HG03565 (cell line): ENCODE data around the gene RASSF6.
"Not testable (repeated sequence)": the region's sequence is repeated elsewhere in the genome, so short reads cannot be mapped to it uniquely, and the experiment has no call there.

ENCODE experiments used
- ATAC-seq: cut with Tn5 transposase; IDR thresholded peaks from one replicate; pipeline ENCODE4 v1.9.1; 2021; ENCODE audit warnings: mild to moderate bottlenecking, moderate library complexity; ENCODE audit not compliant: unreplicated experiment

Gene RASSF6

DNA sequence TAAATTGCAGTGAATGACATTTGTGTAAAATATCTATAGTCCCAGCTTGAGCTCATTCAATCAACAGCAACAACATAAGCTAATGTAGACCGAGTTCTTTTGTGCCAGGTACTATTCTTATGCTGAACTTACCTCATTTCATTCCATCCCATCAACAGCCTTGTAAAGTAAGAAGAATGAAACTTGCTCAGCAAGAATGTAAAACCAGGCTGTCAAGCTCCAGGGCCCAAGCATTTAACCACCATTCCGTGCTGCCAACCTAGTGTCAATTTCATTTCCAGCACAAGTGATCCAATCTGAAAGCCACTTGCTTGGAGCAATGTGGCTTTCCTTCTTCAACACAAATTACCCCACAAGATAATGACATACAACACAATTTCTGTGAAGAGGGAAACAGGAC, 36.6 kb downstream of the RASSF6 start:
- ATAC-seq: no peak

DNA sequence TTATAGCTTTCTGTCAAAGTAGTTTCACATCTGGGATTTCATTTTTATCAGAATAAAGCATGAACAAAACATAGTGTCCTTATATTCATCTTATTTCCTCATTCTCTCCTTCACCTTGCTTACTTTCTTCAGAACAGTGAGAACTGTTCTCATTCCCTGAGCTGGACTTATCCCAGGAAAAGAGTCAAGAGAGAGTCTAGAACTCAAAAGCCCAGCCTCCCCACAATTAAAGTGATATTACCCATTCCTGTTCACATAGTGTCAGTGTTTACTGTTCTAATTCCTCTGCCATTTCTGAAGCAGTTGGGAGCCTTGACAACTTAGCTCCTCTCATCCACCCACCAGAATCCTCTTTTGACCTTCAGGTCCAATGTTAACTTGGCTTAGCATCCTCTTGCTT, 42.9 kb downstream of the RASSF6 start:
- ATAC-seq: no peak

DNA sequence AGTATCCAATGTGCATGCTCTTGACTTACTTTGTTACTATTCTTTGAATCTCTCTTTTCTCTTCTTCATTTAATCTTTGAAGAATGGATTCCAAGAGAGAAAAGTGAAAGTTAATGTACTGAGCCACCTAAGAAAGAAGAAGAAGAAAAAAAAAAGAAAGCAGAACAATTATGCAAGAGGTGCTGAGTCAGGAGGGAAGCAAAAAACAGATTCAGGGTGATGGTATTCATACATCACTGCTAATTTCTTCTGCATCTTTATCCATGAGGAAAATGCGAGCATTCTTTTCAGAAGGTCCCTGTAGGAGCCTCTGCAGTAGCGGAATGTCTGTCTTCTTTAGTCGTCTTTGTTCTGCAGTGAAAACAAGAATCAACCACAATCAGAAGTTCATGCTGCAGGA, 43.9 kb downstream of the RASSF6 start:
- no peak for ATAC-seq

DNA sequence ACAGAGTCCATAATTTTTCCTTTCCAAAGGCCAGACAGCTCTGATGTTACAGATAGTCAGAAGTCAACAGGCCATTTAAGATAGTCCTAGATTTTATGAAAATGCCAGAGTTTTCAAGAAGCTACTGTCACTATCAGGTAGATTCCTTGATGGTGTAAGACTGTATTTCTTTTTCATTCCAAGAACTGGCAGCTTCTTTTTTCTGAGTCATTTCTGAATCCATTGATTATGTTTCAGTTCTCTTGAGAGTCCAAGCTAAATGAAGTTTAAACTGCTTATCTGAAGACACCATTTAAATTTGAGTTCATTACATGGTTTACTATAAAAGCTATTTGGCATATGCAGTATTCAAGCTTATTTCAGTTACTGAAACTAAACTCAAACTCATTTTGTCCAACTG, 44.6 kb downstream of the RASSF6 start:
- ATAC-seq: no peak

DNA sequence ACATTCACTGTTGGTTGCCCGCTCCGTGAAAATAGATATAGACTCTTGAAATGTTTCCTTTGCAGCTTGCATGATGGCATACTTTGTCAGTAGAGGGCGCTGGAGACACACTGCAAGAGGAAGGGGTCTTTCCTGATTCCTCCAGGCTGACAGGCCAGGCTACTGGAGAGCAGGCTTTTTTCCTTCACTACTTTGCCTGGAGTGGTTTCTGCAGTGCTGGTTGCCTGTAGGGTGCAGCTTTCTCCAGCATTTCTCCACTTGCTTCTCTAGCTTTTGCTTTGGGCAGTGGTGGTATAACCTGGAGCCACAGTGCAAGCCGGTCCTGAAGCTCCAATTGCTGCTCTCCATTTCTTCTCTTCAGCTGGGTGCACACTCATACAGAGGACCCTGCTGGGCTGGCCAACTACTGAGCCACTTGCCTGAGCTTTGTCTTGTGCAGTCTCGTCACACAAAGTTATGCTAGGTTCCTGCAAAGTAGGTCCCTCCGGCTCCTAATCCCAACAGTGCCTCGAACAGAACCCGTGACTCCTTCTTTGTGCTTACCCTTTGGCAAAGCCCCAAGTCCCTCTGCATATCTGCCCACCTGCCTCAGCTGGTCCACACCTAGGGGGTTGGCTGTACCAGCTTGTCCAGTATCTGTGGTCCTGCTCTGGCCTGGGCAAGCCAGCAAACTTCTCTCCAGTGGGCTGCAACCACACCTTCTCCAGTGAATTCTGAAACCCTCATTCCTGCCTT, 46.3 kb downstream of the RASSF6 start:
- peak; percentile 76 for ATAC-seq

DNA sequence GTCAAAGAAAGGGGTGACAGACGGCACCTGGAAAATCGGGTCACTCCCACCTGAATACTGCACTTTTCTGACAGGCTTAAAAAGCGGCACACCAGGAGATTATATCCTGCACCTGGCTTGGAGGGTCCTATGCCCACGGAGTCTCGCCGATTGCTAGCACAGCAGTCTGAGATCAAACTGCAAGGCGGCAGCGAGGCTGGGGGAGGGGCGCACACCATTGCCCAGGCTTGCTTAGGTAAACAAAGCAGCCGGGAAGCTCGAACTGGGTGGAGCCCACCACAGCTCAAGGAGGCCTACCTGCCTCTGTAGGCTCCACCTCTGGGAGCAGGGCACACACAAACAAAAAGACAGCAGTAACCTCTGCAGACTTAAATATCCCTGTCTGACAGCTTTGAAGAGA, 69.4 kb downstream of the RASSF6 start:
- ATAC-seq: not testable (repeated sequence)

DNA sequence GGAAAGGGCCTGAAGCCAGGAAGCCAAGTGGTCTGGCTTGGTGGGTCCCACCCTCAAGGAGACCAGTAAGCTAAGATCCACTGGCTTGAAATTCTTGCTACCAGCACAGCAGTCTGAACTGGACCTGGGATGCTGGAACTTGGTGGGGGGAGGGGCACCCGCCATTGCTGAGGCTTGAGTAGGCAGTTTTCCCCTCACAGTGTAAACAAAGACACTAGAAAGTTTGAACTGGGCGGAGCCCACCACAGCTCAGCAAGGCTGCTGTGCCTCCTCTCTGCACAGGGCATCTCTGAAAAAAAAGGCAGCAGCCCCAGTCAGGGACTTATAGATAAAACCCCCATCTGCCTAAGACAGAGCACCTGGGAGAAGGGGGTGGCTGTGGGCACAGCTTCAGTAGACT, 75.6 kb downstream of the RASSF6 start:
- no peak for ATAC-seq

DNA sequence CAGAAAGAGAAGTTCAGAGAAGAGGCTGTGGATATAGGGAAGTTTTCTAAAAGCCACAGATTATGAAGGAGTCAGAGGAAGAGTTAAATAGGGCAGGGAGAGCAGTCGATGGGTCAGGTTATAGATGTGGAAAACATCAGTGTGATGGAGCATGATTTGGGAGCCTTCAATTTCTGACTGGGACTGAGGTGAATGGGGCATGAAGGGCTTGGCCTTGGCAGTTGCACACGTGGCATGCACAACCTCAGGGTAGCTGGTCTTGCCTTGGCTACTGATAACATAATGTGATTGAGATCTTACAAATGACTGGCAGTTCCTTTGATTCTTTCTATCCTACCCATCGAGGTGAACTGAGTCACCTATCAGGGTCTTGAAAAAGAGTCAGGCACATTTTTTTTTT, 79.0 kb downstream of the RASSF6 start:
- ATAC-seq: no peak

DNA sequence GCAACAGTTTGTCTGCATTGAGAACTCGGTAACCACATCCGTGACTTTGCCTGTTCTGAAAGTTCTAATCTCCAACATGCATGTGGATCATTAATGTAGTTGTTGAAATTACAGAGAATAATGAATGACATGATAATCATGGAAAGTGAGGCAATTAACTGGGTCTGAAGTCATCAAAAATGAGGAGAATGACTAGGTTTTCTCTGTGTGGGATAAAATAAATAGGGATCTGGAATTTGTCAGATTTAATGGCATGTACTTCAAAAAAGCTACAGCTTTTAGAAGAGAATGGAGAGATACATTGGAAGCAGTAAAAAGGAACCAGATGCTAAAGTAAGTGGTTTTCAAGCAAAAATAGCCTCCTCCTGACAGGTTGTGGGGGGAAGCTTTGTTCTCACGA, 79.4 kb downstream of the RASSF6 start:
- no peak for ATAC-seq

DNA sequence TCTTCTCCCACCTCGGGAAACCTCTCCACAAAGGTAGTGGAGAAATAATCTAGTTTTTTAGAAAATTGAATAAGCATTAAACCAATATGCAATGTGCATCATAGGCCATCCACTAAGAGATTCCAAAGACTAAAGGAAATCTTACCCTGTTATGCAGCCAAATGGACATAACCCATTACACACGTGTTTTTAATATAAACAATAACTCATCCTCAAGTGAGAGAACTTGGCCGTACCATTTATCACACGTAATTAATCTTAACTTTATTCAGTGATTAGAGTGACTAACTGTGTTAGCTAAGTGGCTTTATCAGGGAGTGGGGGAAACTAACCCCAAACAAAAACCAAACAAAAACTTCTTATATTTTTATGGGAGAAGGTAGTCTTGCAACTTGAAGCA, 80.8 kb downstream of the RASSF6 start:
- ATAC-seq: no peak

DNA sequence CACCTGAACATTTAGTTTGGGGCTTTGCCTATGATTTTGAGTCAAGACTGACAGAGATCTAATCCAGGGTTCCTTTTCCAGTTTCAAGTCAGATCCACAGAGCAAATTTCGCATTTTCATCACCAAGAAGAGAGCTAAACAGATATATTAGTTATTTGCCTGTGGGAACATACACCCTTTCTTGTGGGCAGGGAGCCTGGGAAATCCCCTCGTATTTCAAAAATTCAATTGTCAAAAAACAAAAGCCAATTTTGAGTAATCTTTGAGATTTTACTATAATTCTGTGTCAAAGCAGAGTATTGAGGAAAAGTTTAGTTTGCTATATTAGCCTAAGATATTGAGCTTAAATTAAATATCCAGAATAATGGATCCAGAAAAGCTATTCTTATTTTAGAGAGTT, 82.1 kb downstream of the RASSF6 start:
- ATAC-seq: no peak

DNA sequence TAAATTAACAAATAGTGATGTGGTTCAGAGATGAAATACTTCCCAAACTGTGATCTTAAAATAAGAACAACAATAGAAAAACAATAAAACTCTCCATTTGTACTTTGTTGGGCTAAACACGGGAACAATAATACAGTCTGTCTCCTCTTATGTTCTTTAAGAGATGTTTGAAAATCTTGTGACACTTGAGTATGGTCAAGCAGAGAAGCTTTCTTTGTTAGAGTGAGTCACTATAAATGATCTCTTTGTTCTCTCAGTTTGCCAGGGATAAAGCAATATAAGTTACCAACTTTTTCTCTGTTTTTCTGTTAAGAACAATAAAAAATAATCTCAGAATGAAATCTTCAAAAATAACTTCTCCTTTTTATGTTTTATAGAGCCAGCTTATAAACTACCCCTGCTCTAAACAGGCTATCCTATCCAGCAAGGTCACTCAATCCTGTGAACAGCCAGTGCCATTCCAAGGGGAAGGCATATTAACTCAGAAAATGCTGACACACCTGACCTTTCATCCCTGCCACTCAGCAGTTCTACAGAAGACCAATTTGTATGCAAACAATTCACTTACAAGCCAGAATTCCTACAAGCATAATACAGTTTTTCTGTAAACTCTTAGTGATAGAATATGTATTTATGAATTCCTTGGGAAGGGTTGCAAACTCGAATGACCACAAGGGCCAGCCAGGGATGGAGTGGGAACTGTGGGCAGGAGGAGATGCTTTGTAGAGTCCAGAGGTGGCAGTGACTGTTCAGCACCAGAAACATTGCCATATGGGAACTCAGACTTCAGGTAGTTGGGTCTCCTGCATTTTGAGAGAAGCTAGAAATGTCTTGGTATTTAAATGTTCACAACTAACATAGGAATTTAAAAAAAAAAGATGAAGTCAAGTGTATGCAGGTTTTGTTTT, 86.5 kb downstream of the RASSF6 start:
- no peak for ATAC-seq

DNA sequence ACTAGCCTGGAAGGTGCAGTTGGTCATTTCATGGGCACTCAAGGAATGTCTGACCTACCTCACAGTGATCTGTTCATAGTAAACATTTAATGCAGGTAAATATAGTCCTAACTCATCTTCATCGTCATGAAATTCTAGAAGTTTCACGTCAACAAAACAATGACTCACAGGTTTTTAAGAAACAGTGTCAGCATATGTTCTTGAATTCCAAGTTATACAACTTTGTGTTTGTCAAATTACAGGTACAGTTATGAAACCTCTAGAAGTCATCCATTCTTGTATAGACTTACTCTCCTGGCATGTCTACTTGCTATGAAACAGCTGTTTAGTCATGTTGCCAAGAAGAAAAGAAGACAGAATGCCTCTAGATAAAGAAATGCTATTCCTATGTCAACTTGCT, 92.1 kb downstream of the RASSF6 start:
- no peak for ATAC-seq

DNA sequence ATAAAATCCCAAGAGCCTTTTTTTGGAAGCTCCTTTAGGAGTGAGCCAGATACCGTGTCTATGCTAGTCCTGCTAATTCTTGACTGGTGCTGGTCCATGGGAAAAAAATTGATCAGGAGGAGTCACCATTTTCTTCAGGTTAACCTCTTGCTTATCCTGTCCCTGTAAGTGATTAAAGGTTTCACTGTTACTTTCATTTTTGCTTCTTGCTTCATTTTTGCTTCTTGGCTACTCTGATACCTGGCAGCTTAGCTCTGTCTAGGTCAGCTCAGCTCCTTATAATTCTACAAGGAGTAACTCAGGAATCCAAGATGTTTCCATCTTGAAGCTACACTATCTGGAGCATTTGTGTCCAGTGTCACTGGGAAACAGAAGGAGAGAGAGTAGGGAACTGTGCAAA, 93.0 kb downstream of the RASSF6 start:
- peak; percentile 46 for ATAC-seq

DNA sequence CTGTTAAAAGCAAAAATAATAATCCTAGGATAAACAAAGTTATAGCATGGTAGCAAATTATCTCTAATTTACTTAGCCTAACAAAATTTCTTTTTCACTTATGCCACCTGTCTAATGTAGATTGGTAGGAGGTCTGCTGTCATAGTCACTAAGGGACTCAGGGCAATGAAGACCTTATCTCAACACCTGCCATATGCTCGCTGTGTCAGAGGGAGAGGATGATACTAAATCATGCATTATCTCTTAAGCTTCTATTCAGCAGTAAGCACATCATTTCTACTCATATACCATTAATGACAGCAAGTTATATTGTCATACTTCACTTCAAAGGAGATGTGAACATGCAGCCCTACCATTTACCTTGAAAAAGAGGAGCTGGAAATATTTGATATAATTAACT, 94.6 kb downstream of the RASSF6 start:
- ATAC-seq: no peak

DNA sequence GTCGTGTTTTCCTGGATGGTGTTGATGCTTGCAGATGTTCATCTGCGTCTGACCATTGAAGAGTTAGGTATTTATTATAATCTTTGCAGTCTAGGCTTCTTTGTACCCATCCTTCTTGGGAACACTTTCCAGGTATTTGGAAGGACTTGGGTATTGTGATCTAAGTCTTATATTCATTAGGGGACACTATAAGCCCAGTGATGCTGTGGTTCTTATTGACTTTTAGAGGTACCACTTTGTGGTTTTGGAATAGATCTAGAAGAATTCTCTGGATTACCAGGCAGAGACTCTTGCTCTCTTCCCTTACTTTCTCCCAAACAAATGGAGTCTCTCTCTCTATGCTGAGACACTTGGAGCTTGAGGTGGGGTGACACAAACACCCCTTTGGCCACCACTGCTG, 97.1 kb downstream of the RASSF6 start:
- ATAC-seq: no peak
